Endothelial cell (in vitro differentiated cells): ENCODE data around the gene GRIK3. TPM values are rescaled to one million over a fixed set of nuclear protein-coding genes. Genes with fewer than 3 reads are reported as not detected.
"Not testable (repeated sequence)": the region's sequence is repeated elsewhere in the genome, so short reads cannot be mapped to it uniquely, and the experiment has no call there.

Experiments
- DNase-seq: peaks from one replicate; pipeline ENCODE4 v3.0.0; 2021; ENCODE audit warnings: low spot score
- H3K27ac Mint-ChIP-seq: one replicate; pipeline ENCODE4 v1.8.0; 2021; ENCODE audit warnings: mixed read lengths, inconsistent platforms; ENCODE audit not compliant: unreplicated experiment
- H3K27me3 Mint-ChIP-seq: one replicate; pipeline ENCODE4 v1.8.0; 2021; ENCODE audit warnings: mild to moderate bottlenecking, moderate library complexity, mixed read lengths, inconsistent platforms; ENCODE audit not compliant: unreplicated experiment
- H3K36me3 Mint-ChIP-seq: one replicate; pipeline ENCODE4 v1.8.0; 2021; ENCODE audit warnings: mild to moderate bottlenecking, low read depth, mixed read lengths, inconsistent platforms; ENCODE audit not compliant: unreplicated experiment
- H3K4me1 Mint-ChIP-seq: one replicate; pipeline ENCODE4 v1.8.0; 2021; ENCODE audit warnings: mild to moderate bottlenecking, mixed read lengths, inconsistent platforms; ENCODE audit not compliant: unreplicated experiment
- H3K4me3 Mint-ChIP-seq: one replicate; pipeline ENCODE4 v1.8.0; 2021; ENCODE audit warnings: mild to moderate bottlenecking, mixed read lengths, inconsistent platforms; ENCODE audit not compliant: unreplicated experiment
- H3K9me3 Mint-ChIP-seq: one replicate; pipeline ENCODE4 v1.8.0; 2021; ENCODE audit warnings: mixed read lengths, inconsistent platforms; ENCODE audit not compliant: unreplicated experiment
- total RNA-seq: library from RNA; stranded (reverse); fragmentation: NEBNext Ultra II Directional; extraction: Animal tissue kit (Norgen Biotek cat#: 25700); gene quantifications from one replicate; pipeline ENCODE4 v1.2.1, GENCODE V29; 2021; ENCODE audit not compliant: unreplicated experiment
- TF ChIP-seq, protein P1 (sequence below): fragments of 200-600 bp; sonication (generic); IDR thresholded peaks from one replicate; pipeline ENCODE4 v1.5.0; 2021; ENCODE audit warnings: antibody characterized with exemption; ENCODE audit not compliant: unreplicated experiment

The GRIK3 gene
- total RNA-seq, 1 donor from 2014 or later = 0.05 TPM

DNA sequence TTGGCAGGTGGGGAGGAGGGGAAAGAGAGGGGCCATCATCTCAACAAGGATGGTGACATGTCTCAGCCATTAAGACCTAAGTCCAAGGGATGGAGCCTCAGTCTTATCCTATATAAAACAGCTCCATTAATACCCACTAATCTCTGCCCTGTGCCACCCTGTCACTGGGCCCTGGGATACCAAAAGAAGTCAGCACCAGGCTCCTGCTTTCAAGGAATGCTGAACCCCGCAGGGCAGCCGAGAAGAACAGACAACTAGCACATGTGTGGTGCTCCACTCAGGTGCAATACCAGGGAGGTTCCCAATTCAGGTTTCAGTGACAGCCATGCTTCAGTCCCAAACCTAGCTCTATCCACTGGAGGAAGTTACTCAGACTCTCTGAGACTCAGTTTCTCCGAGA, 128.4 kb downstream of the GRIK3 start:
- no peaks in the 10 kb centered on the region for H3K4me1 Mint-ChIP-seq
- no peaks in the 10 kb centered on the region for H3K27me3 Mint-ChIP-seq
- H3K27ac Mint-ChIP-seq = no peak overlapping the region
- H3K36me3 Mint-ChIP-seq = no peaks in the 10 kb centered on the region
- no peaks in the 10 kb centered on the region for H3K9me3 Mint-ChIP-seq
- TF ChIP-seq, protein P1, sequence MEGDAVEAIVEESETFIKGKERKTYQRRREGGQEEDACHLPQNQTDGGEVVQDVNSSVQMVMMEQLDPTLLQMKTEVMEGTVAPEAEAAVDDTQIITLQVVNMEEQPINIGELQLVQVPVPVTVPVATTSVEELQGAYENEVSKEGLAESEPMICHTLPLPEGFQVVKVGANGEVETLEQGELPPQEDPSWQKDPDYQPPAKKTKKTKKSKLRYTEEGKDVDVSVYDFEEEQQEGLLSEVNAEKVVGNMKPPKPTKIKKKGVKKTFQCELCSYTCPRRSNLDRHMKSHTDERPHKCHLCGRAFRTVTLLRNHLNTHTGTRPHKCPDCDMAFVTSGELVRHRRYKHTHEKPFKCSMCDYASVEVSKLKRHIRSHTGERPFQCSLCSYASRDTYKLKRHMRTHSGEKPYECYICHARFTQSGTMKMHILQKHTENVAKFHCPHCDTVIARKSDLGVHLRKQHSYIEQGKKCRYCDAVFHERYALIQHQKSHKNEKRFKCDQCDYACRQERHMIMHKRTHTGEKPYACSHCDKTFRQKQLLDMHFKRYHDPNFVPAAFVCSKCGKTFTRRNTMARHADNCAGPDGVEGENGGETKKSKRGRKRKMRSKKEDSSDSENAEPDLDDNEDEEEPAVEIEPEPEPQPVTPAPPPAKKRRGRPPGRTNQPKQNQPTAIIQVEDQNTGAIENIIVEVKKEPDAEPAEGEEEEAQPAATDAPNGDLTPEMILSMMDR = no peak
- DNase-seq = no peak
- no peak overlapping the region for H3K4me3 Mint-ChIP-seq

GRCh38 chr1:36900128-36900527, 134.2 kb downstream of the GRIK3 start:
- H3K27ac Mint-ChIP-seq = no peak overlapping the region
- H3K4me3 Mint-ChIP-seq = no peak overlapping the region
- no peaks in the 10 kb centered on the region for H3K9me3 Mint-ChIP-seq
- no peak for DNase-seq
- no peaks in the 10 kb centered on the region for H3K4me1 Mint-ChIP-seq
- H3K36me3 Mint-ChIP-seq = no peaks in the 10 kb centered on the region
- H3K27me3 Mint-ChIP-seq = no peaks in the 10 kb centered on the region
- TF ChIP-seq, protein P1 = no peak

DNA sequence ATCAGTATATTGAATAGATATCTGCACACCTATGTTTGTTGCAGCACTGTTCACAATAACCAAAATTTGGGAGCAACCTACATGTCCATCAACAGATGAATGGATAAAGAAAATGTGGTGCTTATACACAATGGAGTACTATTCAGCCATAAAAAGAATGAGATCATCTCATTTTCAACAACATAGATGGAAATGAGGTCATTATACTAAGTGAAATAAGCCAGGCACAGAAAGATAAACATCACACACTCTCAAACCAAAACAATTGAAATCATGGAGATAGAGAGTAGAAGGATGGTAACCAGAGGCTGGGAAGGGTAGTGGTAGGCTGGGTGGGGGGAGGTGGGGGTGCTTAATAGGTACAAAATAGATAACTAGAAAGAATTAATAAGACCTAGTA, 136.5 kb downstream of the GRIK3 start:
- not testable (repeated sequence) for DNase-seq, H3K27me3 Mint-ChIP-seq, H3K9me3 Mint-ChIP-seq, H3K4me1 Mint-ChIP-seq, H3K4me3 Mint-ChIP-seq, H3K36me3 Mint-ChIP-seq, H3K27ac Mint-ChIP-seq

- H3K36me3 Mint-ChIP-seq = no peaks in the 10 kb centered on the region
- no peak overlapping the region for H3K4me3 Mint-ChIP-seq
- no peak overlapping the region for H3K27ac Mint-ChIP-seq
- H3K27me3 Mint-ChIP-seq = no peaks in the 10 kb centered on the region
- DNase-seq = no peak
- TF ChIP-seq, protein P1 = no peak
- no peaks in the 10 kb centered on the region for H3K4me1 Mint-ChIP-seq
- no peaks in the 10 kb centered on the region for H3K9me3 Mint-ChIP-seq
These were observed 139.5 kb downstream of the GRIK3 start for GRCh38 chr1:36894824-36895223.

DNA sequence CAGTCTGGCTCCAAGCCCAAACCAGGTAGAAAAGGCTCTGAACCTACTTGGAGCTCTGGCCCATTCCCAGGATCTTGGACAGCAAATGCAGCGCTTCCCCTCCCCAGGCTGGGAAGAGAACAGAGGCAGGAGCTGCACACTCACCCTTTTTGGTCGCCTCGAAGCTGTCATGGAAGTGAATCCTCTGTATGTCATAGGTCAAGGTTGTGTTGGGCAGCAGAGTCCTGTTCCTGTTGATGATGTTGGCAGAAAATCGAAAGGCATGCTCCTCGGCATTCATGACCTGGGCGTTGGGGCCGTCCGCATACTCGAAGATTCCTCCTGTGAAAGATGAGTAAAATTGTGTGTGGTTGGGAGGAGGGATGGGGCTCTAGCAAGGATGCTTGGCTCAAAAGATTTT, 143.5 kb downstream of the GRIK3 start:
- Mint-ChIP-seq H3K4me3 (no peak overlapping the region), H3K36me3 (no peaks in the 10 kb centered on the region)

More for the DNA sequence above, 143.5 kb downstream of the GRIK3 start:
- H3K4me1 Mint-ChIP-seq = no peaks in the 10 kb centered on the region
- DNase-seq = no peak
- TF ChIP-seq, protein P1 = no peak
- H3K27me3 Mint-ChIP-seq = no peaks in the 10 kb centered on the region
- no peaks in the 10 kb centered on the region for H3K9me3 Mint-ChIP-seq
- no peak overlapping the region for H3K27ac Mint-ChIP-seq
